Activated T-cell treated with anti-CD3 and anti-CD28 coated beads, Interleukin-2, amount 50 U/mL, for 24 hours (primary cell): ENCODE measurements around the gene SEMA3A.
A peak's percentile ranks its signal among the peaks of the same experiment; 100 is the strongest.
"Not testable (repeated sequence)": the region's sequence is repeated elsewhere in the genome, so short reads cannot be mapped to it uniquely, and the experiment has no call there.

Experiments used
- DNase-seq: peaks from one replicate; pipeline ENCODE4 v3.0.0-alpha.2; 2020
- H3K27ac Mint-ChIP-seq: 2 replicates; pipeline ENCODE4 v1.8.0; 2020; ENCODE audit warnings: mild to moderate bottlenecking, mixed read lengths
- H3K27me3 Mint-ChIP-seq: 2 replicates; pipeline ENCODE4 v1.8.0; 2020; ENCODE audit warnings: mixed read lengths
- H3K36me3 Mint-ChIP-seq: 2 replicates; pipeline ENCODE4 v1.8.0; 2020; ENCODE audit warnings: low read depth, mixed read lengths
- H3K4me1 Mint-ChIP-seq: 2 replicates; pipeline ENCODE4 v1.8.0; 2020; ENCODE audit warnings: low read depth, mixed read lengths
- H3K4me3 Mint-ChIP-seq: 2 replicates; pipeline ENCODE4 v1.8.0; 2020; ENCODE audit warnings: mild to moderate bottlenecking, moderate library complexity, mixed read lengths
- H3K9me3 Mint-ChIP-seq: 2 replicates; pipeline ENCODE4 v1.8.0; 2020; ENCODE audit warnings: mixed read lengths

SEMA3A gene

DNA sequence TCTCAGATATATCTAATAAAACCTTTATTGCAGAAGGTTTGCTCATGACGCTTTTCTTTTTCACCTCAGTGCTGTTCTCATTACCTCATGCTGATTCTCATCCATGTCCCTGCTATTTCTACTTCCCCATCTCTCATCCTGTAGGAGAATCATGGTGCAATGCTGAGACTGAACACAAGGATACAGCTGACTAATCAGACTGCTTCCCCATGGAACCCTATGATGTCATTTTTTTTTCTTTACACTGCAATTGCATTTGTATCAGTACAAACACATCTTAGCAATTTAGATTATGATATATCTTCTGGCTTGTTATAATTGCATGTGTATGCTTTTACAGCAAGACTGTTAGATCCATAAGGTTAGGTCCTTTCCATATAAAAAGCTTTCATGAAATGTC, 93.7 kb downstream of the SEMA3A start:
- DNase-seq: no peak
- H3K27ac Mint-ChIP-seq: no peak overlapping the region
- no peaks in the 10 kb centered on the region for H3K9me3 Mint-ChIP-seq
- no peaks in the 10 kb centered on the region for H3K27me3 Mint-ChIP-seq
- peaks cover 4% of the 10 kb centered on the region for H3K4me1 Mint-ChIP-seq
- H3K36me3 Mint-ChIP-seq: no peaks in the 10 kb centered on the region
- H3K4me3 Mint-ChIP-seq: no peak overlapping the region

DNA sequence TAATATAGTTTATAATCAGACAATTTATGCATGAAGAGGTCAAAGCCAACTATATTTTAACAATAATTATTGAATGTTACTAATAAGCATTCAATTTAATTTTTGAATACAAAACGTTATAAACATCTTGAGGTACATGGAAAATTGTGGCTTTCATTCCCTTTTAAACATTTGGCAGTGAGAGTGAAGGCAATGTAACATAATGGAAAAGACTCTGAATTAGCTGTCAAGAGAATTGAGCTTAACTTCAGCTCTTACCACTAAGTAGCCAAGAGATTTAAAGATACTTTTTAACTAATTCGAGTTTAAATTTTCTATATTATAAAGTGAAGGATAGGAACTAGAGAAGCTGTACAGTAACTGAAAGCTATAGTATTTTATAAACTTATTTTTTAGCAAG, 98.6 kb downstream of the SEMA3A start:
- Mint-ChIP-seq H3K27ac (no peak overlapping the region), H3K4me3 (no peak overlapping the region), H3K9me3 (no peaks in the 10 kb centered on the region), H3K27me3 (no peaks in the 10 kb centered on the region), H3K36me3 (no peaks in the 10 kb centered on the region), H3K4me1 (peaks cover 30% of the 10 kb centered on the region)
- DNase-seq: no peak

DNA sequence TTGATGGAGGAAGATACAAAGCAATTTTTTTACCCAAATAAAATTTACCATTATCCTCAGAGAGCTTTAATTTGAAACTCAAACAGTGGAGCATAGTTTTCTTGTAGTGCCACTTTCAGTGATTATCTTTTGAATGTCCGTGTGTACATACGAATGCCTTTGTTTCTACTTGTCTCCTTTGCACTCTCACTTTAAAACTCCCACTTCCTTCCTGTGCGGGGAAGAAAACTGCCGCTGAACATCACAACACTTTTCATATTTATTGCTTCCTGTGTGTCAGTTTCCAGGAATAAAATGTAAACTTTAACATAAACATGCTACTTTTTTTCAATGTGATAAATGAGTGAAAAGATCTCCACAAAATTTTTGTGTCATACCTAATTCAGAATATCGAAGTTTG, 102.4 kb downstream of the SEMA3A start:
- Mint-ChIP-seq H3K27ac (peak overlapping the region; percentile 83), H3K27me3 (no peaks in the 10 kb centered on the region), H3K36me3 (no peaks in the 10 kb centered on the region), H3K4me3 (peak overlapping the region; percentile 60), H3K9me3 (no peaks in the 10 kb centered on the region), H3K4me1 (peaks cover 43% of the 10 kb centered on the region)
- no peak for DNase-seq

DNA sequence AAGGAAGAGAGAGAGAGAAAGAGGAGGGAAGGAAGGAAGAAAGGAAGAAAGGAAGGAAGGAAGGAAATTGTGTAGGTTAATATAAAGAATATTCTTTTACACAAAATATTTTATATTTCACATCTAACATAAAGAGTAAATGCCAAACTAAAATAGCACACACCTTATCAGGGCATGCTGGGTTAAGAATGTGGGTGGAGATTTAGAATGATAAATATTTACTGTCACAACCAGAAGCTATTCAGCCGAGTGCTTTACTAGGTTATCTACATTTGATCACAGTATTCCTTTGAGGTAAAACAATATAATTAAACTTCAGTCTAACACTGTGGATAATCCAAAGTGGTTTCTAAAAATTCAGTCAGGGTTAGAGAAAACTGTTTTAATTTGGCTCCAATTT, 103.3 kb downstream of the SEMA3A start:
- Mint-ChIP-seq H3K27me3 (no peaks in the 10 kb centered on the region), H3K4me3 (no peak overlapping the region), H3K27ac (peak overlapping the region; percentile 72), H3K36me3 (no peaks in the 10 kb centered on the region), H3K4me1 (peaks cover 40% of the 10 kb centered on the region), H3K9me3 (no peaks in the 10 kb centered on the region)
- no peak for DNase-seq

DNA sequence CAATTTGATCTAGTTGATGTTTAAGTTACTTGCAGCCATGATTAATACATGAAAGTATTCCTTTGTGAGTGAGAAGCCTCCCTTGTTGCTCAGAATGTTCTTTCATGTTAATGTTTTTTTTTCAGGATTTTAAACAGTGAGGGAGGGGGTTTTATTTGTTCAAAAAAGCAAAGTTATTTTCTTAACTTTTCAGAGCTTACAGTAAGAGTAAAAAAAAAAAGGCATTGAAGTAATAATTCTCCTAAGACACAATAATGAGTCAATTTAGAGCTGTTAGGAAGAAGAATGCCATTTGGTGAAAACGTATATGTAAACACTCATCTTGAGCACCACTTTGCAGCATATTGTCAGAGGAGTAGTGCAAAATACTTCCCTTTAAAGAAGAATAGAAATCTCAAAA, 105.8 kb downstream of the SEMA3A start:
- Mint-ChIP-seq H3K9me3 (no peaks in the 10 kb centered on the region), H3K36me3 (no peaks in the 10 kb centered on the region), H3K4me3 (no peak overlapping the region), H3K27ac (no peak overlapping the region), H3K4me1 (peaks cover 35% of the 10 kb centered on the region), H3K27me3 (no peaks in the 10 kb centered on the region)
- DNase-seq: no peak

DNA sequence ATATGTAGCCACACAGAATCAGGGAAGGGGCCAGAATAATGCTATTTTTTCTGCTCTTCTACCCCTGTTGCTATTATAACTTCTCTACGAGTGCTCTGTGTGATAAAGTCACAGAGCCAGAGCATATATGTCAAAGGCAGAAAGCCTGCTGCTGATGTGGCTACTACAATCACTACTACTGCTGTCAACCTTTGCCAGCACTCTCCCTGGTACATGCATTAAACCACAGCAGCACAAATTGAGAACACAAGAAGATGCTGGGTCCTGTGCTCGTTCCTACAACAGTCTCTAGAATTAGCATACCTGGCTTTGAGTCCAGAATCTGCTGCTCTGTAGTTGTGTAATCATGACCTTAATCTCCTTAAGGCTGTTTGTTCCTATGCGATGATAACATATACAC, 108.6 kb downstream of the SEMA3A start:
- no peak for DNase-seq
- H3K27me3 Mint-ChIP-seq: no peaks in the 10 kb centered on the region
- no peak overlapping the region for H3K27ac Mint-ChIP-seq
- H3K4me1 Mint-ChIP-seq: peaks cover 21% of the 10 kb centered on the region
- H3K4me3 Mint-ChIP-seq: no peak overlapping the region
- no peaks in the 10 kb centered on the region for H3K36me3 Mint-ChIP-seq
- H3K9me3 Mint-ChIP-seq: no peaks in the 10 kb centered on the region

DNA sequence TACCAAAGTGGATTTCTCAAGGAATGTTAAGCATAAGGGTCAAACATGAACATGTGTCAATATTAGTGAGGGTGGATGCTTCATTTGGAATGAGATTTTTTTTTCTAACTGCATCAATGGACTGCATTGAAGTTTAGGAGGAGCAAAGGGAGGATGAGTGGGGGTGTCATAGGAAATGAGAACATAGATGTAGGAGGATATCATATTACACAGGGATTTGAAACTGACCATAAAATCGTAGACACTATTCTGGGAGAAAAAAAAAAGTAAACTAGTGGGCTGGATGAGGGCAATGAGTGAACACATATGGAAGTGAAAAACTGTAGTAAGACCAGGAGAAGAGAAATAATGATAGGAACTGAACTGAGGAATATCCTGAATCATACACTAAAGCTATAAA, 109.4 kb downstream of the SEMA3A start:
- Mint-ChIP-seq H3K27ac (no peak overlapping the region), H3K27me3 (no peaks in the 10 kb centered on the region), H3K4me1 (peaks cover 15% of the 10 kb centered on the region), H3K4me3 (no peak overlapping the region), H3K9me3 (no peaks in the 10 kb centered on the region), H3K36me3 (no peaks in the 10 kb centered on the region)
- no peak for DNase-seq

DNA sequence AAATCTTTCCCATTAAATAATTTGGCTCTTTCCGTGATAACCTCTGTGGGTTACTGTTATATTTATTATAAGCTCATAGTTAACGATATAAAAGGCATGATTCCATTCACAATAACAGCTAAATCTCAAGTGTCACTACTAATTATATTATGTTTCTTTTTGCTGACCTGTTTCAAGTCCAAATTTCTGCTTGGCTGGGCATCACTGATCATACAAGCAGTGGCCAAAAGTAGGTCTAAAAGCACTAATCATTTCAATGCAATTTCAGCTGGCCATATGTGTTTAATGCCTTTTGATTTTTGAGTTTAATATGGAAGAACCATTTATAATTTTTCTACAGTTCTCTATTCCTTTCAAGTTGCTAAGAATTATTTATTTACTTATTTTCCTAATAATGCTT, 110.7 kb downstream of the SEMA3A start:
- DNase-seq: no peak
- Mint-ChIP-seq H3K27ac (no peak overlapping the region), H3K4me3 (no peak overlapping the region), H3K27me3 (no peaks in the 10 kb centered on the region), H3K4me1 (peaks cover 11% of the 10 kb centered on the region), H3K36me3 (no peaks in the 10 kb centered on the region), H3K9me3 (no peaks in the 10 kb centered on the region)

DNA sequence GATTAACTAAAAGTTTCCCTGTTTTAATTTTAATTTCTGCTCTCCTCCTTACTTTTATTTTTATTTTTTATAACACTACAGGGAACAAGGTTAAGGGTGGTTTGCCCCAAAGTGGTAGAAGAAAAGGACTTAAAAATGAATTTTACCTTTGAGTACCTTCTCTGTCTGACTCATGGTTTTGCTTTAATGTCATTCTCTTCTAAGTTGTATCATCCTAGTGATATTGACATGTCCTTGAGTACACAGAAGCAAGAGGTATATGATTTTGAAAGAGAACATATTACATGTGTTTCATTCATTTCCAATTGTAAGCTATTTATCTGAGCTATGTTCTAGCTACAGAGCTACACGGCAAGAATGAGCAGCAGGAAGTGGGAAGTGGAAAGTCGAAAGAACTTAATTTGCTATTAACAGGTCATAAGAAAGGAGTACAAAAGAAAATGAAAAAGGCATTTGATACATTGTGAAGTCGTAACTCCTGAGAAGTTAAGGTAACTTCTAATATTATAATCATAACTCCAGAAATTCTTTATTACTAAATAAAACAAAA, 112.5 kb downstream of the SEMA3A start:
- no peak for DNase-seq
- H3K4me3 Mint-ChIP-seq: no peak overlapping the region
- H3K4me1 Mint-ChIP-seq: peaks cover 7% of the 10 kb centered on the region
- no peaks in the 10 kb centered on the region for H3K27me3 Mint-ChIP-seq
- H3K9me3 Mint-ChIP-seq: no peaks in the 10 kb centered on the region
- no peak overlapping the region for H3K27ac Mint-ChIP-seq
- H3K36me3 Mint-ChIP-seq: no peaks in the 10 kb centered on the region

DNA sequence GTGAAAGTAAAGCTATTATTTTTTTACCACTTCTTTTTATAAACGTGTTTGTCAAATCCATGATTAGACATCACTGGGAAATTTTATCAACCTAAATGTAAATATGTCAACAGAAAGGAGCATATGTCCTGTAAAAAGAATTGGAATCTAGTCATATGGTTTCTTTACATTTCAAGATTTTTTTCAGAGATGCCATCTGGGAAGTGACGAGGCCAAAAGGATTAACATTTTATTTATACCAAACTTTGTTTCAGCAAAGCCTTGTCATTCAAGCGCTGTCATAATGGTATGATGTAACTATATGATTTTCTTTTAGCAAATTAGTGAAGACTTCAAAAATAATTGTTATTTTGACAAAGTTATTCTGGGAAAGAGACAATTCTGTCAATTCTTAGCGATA, 117.3 kb downstream of the SEMA3A start:
- no peak for DNase-seq
- H3K9me3 Mint-ChIP-seq: no peaks in the 10 kb centered on the region
- peaks cover 8% of the 10 kb centered on the region for H3K4me1 Mint-ChIP-seq
- H3K4me3 Mint-ChIP-seq: no peak overlapping the region
- H3K36me3 Mint-ChIP-seq: no peaks in the 10 kb centered on the region
- H3K27ac Mint-ChIP-seq: no peak overlapping the region
- no peaks in the 10 kb centered on the region for H3K27me3 Mint-ChIP-seq

DNA sequence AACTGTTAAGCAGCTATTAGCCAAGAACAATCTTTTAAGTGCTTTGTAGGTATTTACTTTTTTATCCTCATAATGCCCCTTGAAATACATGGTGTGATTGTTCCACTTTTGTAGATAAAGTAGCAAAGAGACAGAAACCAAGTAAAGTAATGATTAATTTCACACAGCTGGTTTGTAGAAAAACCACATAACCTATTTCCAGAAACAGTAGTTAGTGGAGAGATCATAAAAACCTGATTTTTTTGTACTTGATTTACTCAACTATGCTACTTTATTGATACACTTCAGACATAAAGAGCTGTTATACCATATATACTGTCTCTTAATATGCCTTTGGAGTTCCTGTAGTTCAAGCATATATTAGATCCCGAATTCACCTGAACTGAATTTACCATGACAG, 118.4 kb downstream of the SEMA3A start:
- DNase-seq: no peak
- Mint-ChIP-seq H3K27me3 (no peaks in the 10 kb centered on the region), H3K27ac (no peak overlapping the region), H3K36me3 (no peaks in the 10 kb centered on the region), H3K4me1 (peaks cover 4% of the 10 kb centered on the region), H3K9me3 (no peaks in the 10 kb centered on the region), H3K4me3 (no peak overlapping the region)

DNA sequence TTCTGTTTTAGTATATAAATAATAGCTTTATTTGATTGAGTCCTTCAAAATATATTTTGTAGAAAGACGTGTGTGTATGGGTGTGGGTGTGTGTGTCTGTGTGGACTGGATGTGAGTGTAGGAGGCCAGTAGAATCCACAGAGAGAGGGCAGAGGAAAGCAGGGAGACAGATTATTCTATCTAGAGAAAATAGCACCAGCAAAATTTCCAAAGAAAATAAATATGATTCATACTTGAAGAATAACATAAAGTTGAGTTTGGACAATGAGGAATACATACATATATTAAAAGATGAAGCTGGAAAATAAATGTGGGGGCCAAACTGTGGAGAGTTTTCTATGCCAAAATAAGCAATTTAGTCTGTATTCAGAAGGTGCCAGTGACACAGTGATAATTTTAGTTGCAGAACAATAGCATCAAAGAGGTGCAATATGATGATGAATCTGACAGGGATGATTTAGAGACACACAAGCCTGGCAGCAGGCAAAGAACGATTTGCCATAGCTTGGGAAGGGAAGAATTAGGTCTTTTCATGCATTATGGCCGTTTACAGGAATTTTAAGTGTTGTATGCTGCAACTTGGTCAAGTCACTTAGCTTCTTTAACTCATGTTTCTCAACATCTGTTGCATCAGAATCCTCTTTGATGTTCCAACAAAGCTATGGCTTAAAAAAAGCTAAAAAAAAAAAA, 121.3 kb downstream of the SEMA3A start:
- no peak for DNase-seq
- Mint-ChIP-seq H3K4me1 (peaks cover 4% of the 10 kb centered on the region), H3K27me3 (no peaks in the 10 kb centered on the region), H3K36me3 (no peaks in the 10 kb centered on the region), H3K4me3 (no peak overlapping the region), H3K9me3 (no peaks in the 10 kb centered on the region), H3K27ac (no peak overlapping the region)

DNA sequence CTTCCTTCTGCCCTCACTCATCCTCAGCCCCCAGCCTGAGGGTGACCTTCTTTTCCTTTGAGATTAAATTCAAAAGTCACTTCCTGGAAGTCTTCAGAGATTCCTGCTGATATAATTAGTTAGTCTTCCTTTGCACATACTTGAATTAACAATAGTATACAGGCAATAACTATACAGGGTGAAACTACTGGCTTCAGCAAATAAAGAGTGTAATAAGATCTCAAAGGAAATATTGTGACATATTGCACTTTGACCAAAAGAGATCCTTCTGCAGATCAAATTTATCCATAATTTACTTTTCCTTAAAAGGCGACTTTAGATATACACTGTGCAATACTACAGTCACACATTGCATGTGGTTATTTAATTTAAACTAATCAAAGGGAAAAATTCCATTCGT, 123.8 kb downstream of the SEMA3A start:
- Mint-ChIP-seq H3K4me3 (no peak overlapping the region), H3K36me3 (no peaks in the 10 kb centered on the region), H3K4me1 (peaks cover 3% of the 10 kb centered on the region), H3K9me3 (no peaks in the 10 kb centered on the region), H3K27ac (no peak overlapping the region), H3K27me3 (no peaks in the 10 kb centered on the region)
- DNase-seq: no peak

DNA sequence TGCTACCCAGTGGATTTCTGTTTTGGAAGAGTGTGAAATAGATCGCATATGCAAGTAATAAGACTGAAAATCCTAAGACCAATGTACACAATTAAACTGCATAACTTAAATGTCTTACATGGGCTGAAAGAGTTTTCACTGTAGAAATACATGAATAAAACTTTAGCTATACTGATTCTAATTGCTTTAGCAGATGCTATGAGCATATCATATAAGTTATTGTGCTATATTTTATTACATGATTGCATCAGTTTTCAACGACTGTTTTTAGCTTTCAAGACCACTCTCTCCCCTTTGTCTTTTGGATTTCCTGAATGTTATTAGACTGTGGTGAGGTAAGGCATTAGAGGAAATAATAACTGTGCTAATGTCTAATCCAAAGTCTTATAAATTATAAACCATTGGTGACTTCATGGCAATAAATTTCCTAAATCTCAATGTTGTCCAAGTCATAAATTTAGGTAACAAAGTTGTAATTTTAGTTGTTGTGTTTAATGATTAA, 124.5 kb downstream of the SEMA3A start:
- peaks cover 3% of the 10 kb centered on the region for H3K4me1 Mint-ChIP-seq
- H3K36me3 Mint-ChIP-seq: no peaks in the 10 kb centered on the region
- no peak overlapping the region for H3K4me3 Mint-ChIP-seq
- H3K27ac Mint-ChIP-seq: no peak overlapping the region
- H3K27me3 Mint-ChIP-seq: no peaks in the 10 kb centered on the region
- no peaks in the 10 kb centered on the region for H3K9me3 Mint-ChIP-seq
- no peak for DNase-seq

DNA sequence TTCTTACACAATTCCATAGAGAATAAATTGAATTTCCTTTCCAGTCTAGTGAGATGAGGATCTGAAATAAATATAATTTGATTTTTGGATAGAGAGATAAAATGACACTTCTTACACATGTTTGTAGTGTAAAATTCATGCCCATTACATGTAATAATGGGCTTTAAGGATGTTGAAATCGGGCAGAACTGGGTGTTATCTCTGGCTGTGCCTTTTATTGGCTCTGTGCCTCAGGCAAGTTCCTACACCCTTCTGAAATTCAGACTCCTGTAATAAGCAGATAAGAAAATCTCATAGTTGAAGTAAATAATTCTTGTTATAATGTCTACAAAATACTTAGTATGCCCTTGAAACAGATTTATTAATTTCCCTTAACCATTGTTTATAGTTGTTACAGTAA, 125.6 kb downstream of the SEMA3A start:
- Mint-ChIP-seq H3K9me3 (no peaks in the 10 kb centered on the region), H3K4me3 (no peak overlapping the region), H3K27me3 (no peaks in the 10 kb centered on the region), H3K4me1 (peaks cover 3% of the 10 kb centered on the region), H3K36me3 (no peaks in the 10 kb centered on the region), H3K27ac (no peak overlapping the region)
- no peak for DNase-seq

DNA sequence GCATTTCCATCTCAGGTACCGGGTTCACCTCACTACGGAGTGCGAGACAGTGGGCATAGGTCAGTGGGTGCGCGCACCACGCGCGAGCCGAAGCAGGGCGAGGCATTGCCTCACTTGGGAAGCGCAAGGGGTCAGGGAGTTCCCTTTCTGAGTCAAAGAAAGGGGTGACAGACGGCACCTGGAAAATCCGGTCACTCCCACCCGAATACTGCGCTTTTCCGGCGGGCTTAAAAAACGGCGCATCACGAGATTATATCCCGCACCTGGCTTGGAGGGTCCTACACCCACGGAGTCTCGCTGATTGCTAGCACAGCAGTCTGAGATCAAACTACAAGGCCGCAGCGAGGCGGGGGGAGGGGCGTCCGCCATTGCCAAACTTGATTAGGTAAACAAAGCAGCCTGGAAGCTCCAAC, 132.1 kb downstream of the SEMA3A start:
- not testable (repeated sequence) for H3K36me3 Mint-ChIP-seq, H3K4me3 Mint-ChIP-seq, DNase-seq, H3K9me3 Mint-ChIP-seq, H3K27me3 Mint-ChIP-seq, H3K27ac Mint-ChIP-seq
- H3K4me1 Mint-ChIP-seq: peaks cover 11% of the 10 kb centered on the region
